SKM-1 treated with dmso at 0.1 percent for 144 hours (cell line): Measurements from ENCODE around the gene PLD1.

Source experiments
- DNase-seq: peaks from one replicate; lab custom pipeline; 2025; ENCODE audit not compliant: unreplicated experiment; lab: John Stamatoyannopoulos, UW

Gene PLD1

DNA sequence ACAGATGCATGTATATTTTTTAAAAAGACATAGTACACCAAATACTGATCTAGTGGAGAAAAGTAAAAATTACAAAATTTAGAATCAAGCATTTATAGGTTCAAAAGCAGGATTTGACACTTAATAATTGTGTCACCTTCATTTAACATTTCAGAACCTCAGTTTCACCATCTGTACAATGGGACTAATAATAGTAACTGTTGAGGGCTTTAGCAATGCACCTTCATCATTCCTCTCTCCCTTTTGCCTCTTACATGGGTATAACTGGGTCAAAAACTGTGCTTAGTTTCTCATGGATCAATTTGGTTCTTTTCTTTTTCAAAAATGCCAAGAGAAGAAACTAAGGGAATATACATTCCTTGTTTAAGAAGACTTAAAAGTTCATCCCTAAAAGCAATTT, 27.4 kb upstream of the PLD1 start:
- DNase-seq: no peak

DNA sequence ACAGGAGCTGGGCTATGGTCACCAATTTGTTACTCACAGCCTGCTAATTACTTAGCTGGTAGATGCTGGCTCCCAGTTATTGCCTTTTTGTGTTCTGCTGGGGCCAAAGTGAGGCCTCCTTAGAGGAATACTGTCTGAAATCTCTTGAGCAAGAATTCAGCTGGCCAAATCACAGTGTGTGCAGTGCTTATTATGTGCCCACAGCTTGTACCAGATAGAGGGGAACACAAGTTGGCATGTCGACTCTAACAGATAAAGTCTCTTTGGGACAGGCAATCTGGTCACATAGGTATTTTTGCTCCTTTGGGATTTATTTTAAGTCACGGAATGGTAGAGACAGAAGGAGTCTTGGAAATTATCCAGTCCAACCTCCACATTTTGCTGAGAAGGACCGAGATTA, 26.6 kb upstream of the PLD1 start:
- DNase-seq: no peak

DNA sequence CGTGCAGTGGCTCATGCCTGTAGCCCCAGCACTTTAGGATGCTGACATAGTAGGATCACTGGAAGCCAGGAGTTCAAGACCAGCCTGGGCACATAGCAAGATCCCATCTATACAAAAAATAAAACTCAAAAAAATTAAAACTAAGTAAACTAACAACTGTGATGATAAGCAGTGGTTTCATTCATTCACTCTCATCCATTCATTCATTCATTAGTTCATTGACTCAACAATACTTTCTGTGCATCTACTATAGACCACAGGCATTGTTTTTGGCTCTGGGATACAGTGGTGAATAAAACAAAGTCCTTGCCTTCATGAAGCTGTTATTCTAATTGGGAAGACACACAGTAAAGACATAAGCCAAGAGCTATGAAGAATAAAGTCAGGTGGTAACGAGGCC, 25.3 kb upstream of the PLD1 start:
- DNase-seq: no peak

DNA sequence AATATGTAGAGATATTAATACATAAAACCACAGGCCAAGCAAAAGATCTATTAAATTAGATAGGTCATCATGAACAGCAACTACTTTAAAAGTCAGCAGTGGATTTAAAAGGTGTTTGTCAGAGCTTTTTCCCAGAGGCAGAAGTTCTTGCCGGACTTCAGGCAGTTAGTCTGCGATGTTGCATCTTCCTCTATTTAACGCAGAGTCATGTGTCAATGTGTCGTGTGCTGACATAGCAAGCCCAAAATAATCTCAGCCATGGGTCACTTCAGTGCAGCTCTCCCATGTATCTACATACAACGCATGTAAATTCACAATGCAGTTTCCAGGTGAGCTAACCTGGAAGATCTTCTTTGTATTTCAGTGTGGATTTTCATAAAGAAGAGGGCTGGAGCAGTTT, 24.8 kb upstream of the PLD1 start:
- DNase-seq: peak; percentile 27

DNA sequence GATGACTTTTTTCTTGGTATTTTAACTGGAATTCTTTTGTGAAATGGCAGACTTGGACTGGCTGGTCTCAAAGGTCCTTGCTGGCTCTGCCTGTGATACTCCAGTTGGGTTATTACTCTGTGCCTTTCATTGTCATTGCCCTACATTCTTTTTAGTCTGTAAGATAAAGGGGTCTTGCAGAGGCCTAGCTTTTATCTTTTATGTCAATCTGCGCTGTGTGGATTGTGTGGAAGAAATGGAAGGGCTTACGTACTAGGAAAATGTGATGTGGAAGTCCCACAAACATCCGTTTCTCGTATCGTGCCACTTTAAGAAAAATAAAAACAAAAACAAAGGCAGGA, 24.1 kb upstream of the PLD1 start:
- no peak for DNase-seq

DNA sequence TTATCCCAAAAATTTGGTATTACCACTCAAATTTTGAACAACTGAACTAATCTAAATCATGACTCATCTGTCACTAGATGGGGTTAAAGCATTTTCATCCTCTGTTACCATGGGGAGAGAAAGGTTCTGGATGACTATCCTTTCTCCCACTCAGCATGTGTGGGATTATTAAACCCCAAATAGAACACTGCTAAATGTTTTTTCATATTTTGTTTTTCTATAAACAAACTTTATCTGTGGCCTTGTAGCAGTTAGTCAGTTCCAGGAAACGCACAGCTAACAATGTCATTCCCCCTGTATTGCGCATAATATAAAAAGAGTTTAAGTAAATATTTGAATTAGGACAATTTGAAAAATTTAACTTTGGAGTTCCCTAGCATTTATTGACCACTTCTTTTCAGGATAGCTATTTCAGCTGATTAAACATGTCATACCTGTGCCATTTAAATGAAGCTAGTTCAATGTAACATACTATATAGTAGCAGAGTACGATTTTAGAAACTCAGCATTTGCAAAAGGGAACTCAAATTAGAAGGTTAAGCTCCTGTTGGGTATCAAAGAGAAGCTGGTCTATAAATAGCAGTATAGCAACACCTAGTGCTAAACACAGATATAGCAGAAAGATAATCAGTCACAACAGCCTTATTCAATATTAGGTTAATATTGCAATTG, 23.6 kb upstream of the PLD1 start:
- DNase-seq: peak; percentile 60

DNA sequence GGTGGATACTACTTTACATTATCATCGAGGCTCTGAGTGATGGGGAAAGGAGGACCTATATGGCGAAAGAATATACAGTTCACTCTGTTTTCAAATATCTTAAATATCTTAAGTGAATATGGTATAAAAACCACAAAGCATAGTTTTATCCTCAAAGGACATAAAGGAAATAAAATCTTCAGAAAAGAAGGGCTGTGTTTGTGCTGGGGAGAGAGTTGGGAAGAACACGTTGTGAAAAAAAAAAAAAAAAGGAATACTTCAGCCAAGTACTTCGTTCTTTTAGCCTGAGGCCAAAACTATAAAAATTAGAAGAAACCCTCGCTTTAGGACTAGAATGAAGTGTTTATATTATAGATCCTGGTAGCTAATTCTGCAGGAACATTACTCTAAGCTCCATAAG, 22.7 kb upstream of the PLD1 start:
- no peak for DNase-seq

DNA sequence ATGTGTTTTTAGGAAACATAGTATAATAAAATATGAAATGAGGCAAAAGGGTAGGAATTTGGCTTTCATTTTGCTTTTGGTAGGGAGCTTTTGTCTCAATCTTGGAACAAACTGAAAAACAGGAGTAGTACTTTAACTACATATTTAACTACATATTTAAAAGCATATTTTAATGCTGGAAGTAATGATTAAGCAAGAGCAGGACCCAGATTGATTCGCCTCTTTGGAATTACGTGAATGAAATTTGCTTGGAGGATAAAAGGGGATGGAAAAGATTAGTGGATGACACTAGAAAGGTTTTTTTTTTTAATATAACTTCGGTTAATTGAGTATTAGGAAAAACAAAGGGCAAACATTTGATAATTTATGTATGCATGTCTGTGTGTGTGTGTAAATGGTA, 21.7 kb upstream of the PLD1 start:
- no peak for DNase-seq

DNA sequence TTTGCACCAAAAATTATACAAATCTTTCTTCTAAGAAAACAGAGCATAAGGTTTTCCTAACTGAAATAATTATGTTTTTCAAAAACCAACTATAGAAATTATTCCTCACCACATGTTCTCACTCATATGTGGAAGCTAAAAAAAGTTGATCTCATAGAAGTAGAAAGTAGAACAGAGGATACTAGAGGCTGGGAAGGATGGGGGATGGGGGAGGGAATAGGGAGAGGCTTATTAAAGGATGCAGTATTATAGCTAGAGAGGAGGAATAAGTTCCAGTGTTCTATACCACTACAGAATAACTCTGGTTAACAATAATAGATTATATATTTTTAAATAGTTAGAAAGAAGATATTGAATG, 20.2 kb upstream of the PLD1 start:
- no peak for DNase-seq

DNA sequence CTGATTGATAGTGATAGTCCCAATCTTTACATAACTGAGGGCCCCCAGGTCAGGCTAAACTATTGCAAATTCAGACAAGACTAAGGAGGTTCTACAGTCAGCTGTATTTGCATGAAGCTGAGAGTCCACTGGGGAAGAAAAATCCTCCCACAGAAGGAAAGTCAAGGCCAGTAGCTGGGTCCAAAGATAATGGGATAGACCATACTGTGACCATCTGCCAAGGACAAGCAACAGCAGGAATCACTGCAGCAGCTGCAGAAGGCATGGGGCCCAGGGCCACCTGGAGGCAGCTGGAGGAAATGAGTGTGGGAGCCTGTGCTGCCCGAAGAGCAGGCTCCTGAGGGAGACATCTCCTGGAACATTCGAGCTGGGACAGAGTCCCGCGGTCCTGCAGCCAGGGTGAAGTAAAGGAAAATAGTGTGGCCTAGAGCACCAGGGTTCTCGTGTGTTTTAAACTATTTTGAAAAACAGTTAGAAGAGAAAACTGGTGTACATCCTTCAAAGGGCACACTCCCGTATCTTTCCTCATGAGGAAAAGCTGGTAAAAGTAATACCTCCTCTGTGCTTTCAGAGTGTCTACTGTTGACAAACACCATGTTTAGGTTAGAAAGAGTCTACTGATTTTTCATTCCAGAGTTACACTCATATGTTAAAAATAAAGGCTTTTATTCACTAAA, 19.7 kb upstream of the PLD1 start:
- peak; percentile 51 for DNase-seq

DNA sequence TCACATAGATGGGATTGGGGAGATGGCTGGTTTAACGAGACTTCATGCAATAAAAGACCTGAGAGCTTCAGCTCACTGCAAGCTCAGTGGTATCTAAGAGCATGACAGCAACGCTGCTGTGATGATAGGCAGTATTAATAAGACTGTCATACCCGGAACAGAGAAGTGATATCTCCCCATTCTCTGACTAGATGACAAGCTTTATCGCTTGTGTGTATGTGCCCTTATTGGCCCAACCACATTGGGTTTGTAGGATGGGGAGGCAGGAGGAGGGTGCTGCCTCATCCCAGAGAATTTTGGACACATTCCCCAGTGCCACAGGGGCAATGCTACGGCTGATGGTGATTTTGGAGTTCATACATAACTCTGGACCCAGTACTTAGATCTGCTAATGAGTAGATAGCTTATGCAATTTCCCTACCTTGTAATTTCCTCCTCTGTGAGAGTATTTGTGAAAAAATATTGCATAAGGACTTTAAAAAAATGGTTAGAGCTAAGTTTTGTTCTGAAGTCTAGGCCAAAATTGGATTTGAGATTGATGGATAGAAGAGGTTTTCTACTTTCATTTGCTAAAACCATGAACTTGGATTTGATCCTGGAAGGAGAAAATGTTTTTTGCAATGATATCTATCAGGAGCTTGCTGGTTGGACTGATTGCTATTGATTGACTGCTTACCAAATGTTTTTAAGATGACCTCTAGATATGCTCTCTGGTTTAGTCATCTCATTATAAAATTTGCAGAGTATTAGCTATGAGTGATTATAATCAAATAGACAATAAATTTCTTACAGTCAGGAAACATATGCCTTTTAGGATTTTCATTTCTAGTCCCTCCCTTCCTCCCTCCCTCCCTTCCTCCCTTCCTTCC, 18.9 kb upstream of the PLD1 start:
- peak; percentile 56 for DNase-seq

DNA sequence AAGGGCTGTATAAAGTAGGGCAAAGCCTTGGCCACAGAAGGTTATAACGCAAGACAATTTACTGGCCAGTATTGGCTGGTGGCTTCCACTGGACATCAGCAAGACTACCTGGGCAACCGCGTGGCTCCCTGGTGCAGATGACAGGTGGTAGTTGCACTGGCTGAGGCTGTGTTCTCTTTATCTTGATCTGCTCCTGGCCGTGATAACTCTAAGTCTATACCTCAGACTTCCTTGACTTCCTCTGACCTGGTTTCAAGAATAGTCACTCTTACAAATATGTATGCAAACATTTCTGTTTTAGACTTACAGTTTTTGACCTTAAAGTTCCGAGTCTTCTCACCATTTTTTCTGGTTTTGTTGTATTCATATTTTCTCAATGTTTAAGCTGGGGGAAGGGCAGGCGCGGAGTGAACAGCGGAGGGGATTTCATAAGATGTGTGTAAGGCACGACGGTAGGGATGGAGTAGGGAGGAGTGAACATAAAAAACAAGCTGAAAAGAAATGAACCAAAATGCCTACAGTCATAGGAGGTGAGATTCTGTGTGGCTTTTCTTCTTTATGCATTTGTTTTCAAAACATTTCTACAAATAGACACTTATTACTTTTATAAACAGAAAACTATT, 17.7 kb upstream of the PLD1 start:
- DNase-seq: no peak

DNA sequence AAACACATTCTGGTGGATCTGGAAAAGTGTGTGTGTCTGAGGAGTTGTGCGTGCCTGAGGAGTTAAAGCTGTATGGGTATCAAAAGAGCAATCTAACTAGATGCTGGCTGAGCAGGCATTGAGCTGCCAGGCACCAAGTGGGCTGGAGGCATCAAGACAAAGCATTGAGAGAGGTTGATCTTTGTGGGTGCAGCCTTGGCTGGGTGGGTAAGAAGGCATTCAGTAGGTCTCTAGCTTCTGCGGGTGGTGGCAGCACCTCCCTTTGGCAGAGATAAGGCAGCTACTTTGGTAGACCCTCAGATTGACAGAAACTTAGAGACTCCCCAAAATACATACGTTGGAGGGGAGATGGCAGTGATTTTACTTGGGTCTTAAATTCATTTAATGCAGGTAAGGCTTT, 17.1 kb upstream of the PLD1 start:
- no peak for DNase-seq

DNA sequence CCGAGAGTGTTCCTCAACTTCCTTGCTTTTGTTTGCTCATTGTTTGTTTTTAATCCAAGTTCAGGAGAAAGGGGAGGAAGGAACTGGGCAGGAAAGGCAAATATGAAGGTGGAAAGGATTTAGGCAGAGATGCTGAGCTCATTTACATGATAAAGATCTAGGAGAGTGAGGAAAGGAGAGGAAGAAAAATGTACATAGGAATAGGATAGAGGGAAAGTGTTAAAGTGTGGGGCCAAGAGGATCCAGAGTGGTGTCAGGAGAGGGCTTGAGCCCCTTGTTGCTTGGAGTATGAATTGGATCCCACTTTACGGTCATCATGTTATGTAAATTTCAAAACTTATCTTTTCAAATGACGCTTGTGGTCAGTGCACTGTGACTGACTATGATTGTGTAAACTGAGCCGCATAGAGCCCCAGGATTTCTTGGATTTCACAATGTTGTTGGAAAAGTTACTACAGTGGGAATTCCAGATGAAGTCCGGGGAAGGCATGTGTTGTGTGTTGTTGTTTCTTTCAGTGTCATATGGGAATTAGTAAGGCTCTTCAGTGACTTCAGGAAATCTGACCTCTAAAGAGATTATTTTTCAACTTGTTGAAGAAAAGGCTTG, 15.0 kb upstream of the PLD1 start:
- DNase-seq: no peak

DNA sequence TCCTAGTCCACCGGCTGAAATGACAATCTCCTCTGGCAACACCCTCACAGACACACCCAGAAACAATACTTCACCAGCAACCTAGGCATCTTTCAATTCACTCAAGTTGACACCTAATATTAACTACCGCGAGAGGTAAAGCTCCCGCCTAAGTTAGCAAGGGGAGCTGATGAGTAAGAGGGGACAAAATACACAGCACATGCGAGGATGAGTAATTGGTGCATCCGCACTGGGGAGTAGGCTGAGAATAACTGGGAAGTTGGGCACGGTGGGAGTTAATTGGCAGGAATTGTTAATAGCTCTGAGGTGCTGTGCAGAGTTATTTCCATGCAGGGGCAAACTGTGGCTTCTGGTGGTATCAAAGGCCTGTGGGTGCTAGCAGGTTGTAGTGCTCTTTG, 14.5 kb upstream of the PLD1 start:
- DNase-seq: no peak

DNA sequence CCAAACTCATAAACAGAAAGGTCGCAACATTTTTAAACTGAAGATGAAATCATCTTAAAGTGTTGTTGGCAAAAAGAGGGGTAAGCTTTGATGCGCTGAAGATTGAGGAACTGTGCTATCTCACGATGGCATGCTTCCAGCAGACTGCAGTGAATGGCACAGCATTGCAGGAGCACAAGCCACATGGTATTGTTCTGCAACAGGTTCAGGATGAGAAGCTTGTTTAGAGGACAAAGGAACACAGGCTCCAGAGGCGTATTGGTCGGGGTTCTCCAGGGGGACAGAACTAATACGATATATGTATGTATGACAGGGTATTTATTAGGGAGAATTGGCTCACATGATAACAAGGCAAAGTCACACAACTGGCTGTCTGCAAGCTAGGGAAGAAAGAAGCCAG, 13.8 kb upstream of the PLD1 start:
- DNase-seq: peak; percentile 26

DNA sequence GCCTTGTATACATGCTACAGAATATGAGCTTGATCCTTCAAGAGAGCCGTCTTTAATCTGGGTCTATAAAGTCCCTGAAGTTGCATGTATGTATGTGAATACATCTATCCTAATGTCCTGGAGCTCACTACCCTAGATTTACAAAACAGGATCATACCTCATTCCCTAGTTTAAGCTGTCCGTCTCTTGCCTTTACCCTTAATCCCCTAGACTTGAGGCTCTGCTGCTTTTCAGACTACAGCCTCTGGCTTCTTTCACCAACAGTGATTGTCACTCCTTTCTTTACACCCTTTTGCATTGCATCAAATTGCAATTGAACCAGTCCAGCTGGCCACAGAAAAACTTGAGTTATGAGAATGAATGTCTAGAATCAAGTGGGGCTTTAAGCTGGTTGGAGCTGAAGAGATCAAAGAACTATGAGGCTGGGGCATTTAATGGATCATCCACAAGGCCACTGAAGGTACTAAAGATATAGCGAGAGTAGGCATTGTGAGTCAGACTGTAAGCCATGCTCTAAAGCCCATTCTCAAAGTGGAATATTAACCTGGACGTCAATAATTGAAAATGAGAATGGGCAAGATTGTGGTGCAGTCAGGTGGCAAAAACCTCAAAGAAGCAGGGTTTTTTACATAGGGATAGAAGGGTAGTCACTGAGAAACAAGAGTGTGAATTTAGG, 12.3 kb upstream of the PLD1 start:
- no peak for DNase-seq

DNA sequence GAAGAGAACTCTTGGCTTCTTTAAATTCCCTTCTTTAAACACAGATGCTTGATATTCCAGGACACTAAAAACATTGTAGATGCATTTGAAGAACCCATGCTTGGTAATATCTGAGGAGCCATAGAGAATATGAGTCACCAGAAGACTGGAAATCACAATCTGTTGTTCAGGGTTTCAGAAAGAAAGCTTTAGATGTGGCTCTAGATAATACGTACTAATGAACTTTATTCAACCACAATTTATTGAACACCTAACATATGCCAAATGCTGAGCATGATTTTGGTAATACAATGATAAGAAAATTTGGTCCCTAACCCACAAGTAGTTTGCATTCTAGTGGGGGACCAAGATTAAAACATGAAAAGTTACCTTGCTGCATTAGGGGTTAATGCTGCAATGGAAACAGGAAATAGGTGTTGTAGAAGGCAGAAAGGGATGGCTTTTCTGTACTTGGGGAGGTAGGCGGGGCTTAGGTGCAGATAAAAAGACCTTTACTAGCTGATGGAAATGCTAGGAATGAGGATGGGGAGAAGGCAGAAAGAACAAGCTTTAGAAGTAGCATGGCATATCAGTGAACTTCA, 11.6 kb upstream of the PLD1 start:
- DNase-seq: no peak

DNA sequence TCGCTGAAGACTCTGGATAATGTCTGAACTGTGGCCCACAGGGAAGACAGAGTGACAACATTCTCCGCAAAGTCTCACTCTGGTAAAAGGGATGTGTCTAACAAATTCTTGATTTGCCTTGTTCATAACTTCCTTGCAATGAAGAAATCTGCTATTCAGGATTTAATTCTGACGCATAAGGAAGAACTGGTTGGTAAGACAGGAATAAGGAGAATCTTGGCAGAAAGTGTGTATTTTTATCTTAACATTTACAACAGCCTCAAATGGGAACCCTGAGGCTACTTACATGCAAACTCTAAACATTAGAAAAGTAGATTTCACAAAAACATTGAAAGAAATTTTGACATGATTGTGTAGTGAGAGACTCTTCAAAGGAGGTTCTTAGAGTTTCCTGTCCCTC, 10.8 kb upstream of the PLD1 start:
- no peak for DNase-seq

DNA sequence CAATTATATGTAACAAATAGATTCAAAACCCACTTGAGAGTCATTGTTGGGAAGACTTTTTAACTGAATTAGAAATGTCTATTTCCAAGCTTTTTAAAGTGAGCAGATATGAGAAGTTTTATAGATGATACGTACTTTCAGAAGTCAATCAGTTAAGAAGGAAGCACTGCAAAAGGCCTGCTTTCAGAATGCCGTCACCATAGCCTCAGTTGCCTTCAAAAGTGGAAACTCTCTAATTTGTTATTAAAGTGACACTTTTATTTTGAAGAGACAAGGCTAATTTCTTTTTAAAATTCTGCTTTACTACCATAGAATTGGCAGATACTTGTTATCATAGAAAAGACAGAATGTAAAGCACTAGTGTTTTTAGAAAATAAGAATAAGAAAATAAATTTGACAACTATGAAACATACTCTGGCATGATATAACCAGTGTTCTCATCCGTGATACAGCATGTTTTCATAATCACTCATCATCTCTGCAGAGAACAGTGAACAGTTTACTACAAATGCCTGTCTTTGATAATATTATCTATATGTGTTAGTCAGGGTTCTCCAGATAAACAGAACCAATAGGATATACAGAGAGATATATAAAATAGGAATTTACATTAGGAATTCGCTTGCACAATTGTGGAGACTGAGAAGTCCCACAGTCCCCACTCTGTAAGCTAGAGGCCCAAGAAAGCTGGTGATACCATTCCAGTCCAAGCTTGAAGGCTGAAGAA, 7.0 kb upstream of the PLD1 start:
- DNase-seq: no peak
